ENCODE data around the gene EPHA2. TPM values are rescaled to one million over a fixed set of nuclear protein-coding genes. Genes with fewer than 3 reads are reported as not detected.

Gene EPHA2
- polyA plus RNA-seq, 1 of the 3 experiments (the other 2 are of a cell fraction): 126 TPM

- peaks cover 5% of the 10 kb centered on the region; the same call in 1 of the 2 replicates for H4K20me1 ChIP-seq (ENCODE audit: insufficient read depth)
- POLR2A ChIA-PET: no interaction called here
- TF ChIP-seq, protein P1, sequence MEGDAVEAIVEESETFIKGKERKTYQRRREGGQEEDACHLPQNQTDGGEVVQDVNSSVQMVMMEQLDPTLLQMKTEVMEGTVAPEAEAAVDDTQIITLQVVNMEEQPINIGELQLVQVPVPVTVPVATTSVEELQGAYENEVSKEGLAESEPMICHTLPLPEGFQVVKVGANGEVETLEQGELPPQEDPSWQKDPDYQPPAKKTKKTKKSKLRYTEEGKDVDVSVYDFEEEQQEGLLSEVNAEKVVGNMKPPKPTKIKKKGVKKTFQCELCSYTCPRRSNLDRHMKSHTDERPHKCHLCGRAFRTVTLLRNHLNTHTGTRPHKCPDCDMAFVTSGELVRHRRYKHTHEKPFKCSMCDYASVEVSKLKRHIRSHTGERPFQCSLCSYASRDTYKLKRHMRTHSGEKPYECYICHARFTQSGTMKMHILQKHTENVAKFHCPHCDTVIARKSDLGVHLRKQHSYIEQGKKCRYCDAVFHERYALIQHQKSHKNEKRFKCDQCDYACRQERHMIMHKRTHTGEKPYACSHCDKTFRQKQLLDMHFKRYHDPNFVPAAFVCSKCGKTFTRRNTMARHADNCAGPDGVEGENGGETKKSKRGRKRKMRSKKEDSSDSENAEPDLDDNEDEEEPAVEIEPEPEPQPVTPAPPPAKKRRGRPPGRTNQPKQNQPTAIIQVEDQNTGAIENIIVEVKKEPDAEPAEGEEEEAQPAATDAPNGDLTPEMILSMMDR (IDR thresholded peaks at IDR 0.05): no peak
- TF ChIP-seq POLR2AphosphoS5 (IDR thresholded peaks at IDR 0.05; ENCODE audit: low read depth, low read length) (no peak), RFX5 (IDR thresholded peaks at IDR 0.05; ENCODE audit: low read length) (no peak), YY1 (IDR thresholded peaks at IDR 0.05; ENCODE audit: low read depth) (no peak), ZBTB33 (IDR thresholded peaks at IDR 0.05; ENCODE audit: borderline replicate concordance, low read depth) (no peak), MXI1 (IDR thresholded peaks at IDR 0.05; ENCODE audit: low read depth, low read length) (no peak), GATA2 (CRISPR knock-in tag; IDR thresholded peaks at IDR 0.05) (no peak), IRF3 (IDR thresholded peaks at IDR 0.05; ENCODE audit: low read depth, low read length) (no peak), USF2 (IDR thresholded peaks at IDR 0.05; ENCODE audit: borderline replicate concordance, low read depth, low read length) (no peak)
- H3K9me2 ChIP-seq: no peaks in the 10 kb centered on the region
- no peak overlapping the region for H3K4me2 ChIP-seq
- no peak overlapping the region for H2AFZ ChIP-seq (ENCODE audit: low read depth)
- H3K36me3 ChIP-seq (replicated peaks in 1 of 2; ENCODE audit: control insufficient read depth in 1 of 2, insufficient read depth in 2 of 2, low read length in 1 of 2): peaks cover 7 to 23% of the 10 kb centered on the region in 2 experiments
- DNase-seq: peak; percentile 36
- H3K4me1 ChIP-seq (ENCODE audit: control insufficient read depth in 1 of 2, insufficient read depth in 2 of 2, low read depth in 1 of 2, low read length in 1 of 2): peaks cover 0 to 10% of the 10 kb centered on the region in 2 experiments; a peak in 2 of 4 replicates
- H3K9me3 ChIP-seq: no peaks in the 10 kb centered on the region
- H3K4me3 ChIP-seq (ENCODE audit: low read depth in 2 of 2, low read length in 1 of 2): no peak overlapping the region
- CTCF ChIA-PET: interaction anchor here (1.0 to 1.5 kb wide), 4 partner anchors 11 to 68 kb away, joined by 3 to 7 read pairs (median 4); no protein-coding TSS in a partner anchor
- no peaks in the 10 kb centered on the region for H3K27me3 ChIP-seq (ENCODE audit: insufficient read depth)
- H3K79me2 ChIP-seq (ENCODE audit: insufficient read depth): no peaks in the 10 kb centered on the region
- 80% methylated on average over 1 of the region's 1 CpG for WGBS (ENCODE audit: low lambda C conversion rate)
- H3F3A ChIP-seq (replicated peaks; ENCODE audit: insufficient read depth): peaks cover 30% of the 10 kb centered on the region
- no peak overlapping the region for H3K27ac ChIP-seq (ENCODE audit: low read depth in 2 of 2, low read length in 1 of 2)
- H3K9ac ChIP-seq: no peak overlapping the region
Measured at GRCh38 chr1:16120407-16120806, 35.5 kb downstream of the EPHA2 start.

- peaks cover 5% of the 10 kb centered on the region; the same call in 1 of the 2 replicates for H4K20me1 ChIP-seq (ENCODE audit: insufficient read depth)
- no peak overlapping the region for H2AFZ ChIP-seq (ENCODE audit: low read depth)
- H3K27ac ChIP-seq (ENCODE audit: low read depth in 2 of 2, low read length in 1 of 2): no peak overlapping the region
- H3K9me2 ChIP-seq: no peaks in the 10 kb centered on the region
- peaks cover 7 to 20% of the 10 kb centered on the region in 2 experiments for H3K36me3 ChIP-seq (replicated peaks in 1 of 2; ENCODE audit: control insufficient read depth in 1 of 2, insufficient read depth in 2 of 2, low read length in 1 of 2)
- no peak overlapping the region for H3K4me3 ChIP-seq (ENCODE audit: low read depth in 2 of 2, low read length in 1 of 2)
- H3K4me1 ChIP-seq (ENCODE audit: control insufficient read depth in 1 of 2, insufficient read depth in 2 of 2, low read depth in 1 of 2, low read length in 1 of 2): peaks cover 0 to 10% of the 10 kb centered on the region in 2 experiments; a peak in 2 of 4 replicates
- ChIA-PET CTCF (interaction anchor here (0.8 to 1.4 kb wide), 4 partner anchors 10 to 47 kb away, joined by 3 to 7 read pairs (median 6); partner anchors contain the start of gene FAM131C), POLR2A (no interaction called here)
- H3K9me3 ChIP-seq: no peaks in the 10 kb centered on the region
- WGBS (ENCODE audit: low lambda C conversion rate): 89% methylated on average over 10 of the region's 10 CpGs
- peak; percentile 16 for DNase-seq
- H3K9ac ChIP-seq: no peak overlapping the region
- peaks cover 30% of the 10 kb centered on the region for H3F3A ChIP-seq (replicated peaks; ENCODE audit: insufficient read depth)
- H3K27me3 ChIP-seq (ENCODE audit: insufficient read depth): no peaks in the 10 kb centered on the region
- no peak overlapping the region for H3K4me2 ChIP-seq
- H3K79me2 ChIP-seq (ENCODE audit: insufficient read depth): no peaks in the 10 kb centered on the region
- TF ChIP-seq, protein P2, sequence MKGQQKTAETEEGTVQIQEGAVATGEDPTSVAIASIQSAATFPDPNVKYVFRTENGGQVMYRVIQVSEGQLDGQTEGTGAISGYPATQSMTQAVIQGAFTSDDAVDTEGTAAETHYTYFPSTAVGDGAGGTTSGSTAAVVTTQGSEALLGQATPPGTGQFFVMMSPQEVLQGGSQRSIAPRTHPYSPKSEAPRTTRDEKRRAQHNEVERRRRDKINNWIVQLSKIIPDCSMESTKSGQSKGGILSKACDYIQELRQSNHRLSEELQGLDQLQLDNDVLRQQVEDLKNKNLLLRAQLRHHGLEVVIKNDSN (IDR thresholded peaks at IDR 0.05; ENCODE audit: borderline replicate concordance, low read depth): no peak
- no peak for TF ChIP-seq RXRA (IDR thresholded peaks at IDR 0.05; ENCODE audit: borderline replicate concordance, low read depth)
- TF ChIP-seq PBX3 (IDR thresholded peaks at IDR 0.05): no peak
- no peak for TF ChIP-seq IRF3 (IDR thresholded peaks at IDR 0.05; ENCODE audit: low read depth, low read length)
- TF ChIP-seq ZBTB33 (IDR thresholded peaks at IDR 0.05; ENCODE audit: borderline replicate concordance, low read depth): no peak
- no peak for TF ChIP-seq RCOR1 (IDR thresholded peaks at IDR 0.05; ENCODE audit: low read length)
- TF ChIP-seq ELF1 (IDR thresholded peaks at IDR 0.05): no peak
Measured at GRCh38 chr1:16119926-16120325, 35.9 kb downstream of the EPHA2 start.
